ENCODE measurements around the gene VWA3B.
"Not testable (repeated sequence)": the region's sequence is repeated elsewhere in the genome, so short reads cannot be mapped to it uniquely, and the experiment has no call there.

VWA3B gene, protein sequence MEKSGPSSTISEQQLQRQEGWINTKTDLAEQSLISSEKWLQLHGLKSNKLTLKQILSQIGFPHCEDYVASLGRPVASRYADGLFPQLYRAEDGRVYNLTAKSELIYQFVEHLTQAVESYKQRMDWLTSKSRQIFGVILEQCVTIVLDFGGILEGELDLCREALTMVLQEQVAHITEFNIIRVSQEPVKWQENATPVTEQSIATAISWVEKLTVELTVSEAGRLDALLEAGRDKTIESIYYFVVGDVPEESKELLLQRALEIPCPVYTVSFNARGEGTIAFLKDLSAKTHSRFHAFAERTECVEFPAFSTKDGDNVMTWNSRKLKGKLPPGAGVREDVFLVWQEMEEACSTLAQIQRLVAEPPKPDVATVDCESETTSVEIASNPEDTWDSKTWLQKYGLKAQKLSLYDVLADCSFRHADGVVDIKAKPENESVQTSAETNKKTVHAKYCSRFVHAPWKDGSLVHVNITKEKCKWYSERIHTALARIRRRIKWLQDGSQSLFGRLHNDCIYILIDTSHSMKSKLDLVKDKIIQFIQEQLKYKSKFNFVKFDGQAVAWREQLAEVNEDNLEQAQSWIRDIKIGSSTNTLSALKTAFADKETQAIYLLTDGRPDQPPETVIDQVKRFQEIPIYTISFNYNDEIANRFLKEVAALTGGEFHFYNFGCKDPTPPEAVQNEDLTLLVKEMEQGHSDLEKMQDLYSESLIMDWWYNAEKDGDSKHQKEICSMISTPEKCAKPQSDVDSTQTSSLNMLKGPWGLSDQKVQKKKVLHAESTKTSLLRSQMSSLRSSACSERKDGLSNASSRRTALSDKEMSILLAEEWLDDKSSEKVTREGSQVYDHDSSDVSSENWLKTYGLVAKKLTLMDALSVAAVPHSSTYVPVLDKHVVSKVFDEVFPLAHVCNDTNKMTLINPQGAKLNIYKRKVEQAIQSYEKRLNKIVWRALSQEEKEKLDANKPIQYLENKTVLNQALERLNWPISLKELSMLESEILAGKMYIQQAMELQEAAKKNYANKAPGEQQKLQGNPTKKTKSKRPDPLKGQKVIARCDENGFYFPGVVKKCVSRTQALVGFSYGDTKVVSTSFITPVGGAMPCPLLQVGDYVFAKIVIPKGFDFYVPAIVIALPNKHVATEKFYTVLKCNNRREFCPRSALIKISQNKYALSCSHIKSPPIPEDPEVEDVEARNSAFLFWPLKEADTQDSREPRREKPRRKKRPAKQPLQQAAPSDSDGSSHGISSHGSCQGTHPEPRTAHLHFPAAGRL (N-terminal part only)

DNA sequence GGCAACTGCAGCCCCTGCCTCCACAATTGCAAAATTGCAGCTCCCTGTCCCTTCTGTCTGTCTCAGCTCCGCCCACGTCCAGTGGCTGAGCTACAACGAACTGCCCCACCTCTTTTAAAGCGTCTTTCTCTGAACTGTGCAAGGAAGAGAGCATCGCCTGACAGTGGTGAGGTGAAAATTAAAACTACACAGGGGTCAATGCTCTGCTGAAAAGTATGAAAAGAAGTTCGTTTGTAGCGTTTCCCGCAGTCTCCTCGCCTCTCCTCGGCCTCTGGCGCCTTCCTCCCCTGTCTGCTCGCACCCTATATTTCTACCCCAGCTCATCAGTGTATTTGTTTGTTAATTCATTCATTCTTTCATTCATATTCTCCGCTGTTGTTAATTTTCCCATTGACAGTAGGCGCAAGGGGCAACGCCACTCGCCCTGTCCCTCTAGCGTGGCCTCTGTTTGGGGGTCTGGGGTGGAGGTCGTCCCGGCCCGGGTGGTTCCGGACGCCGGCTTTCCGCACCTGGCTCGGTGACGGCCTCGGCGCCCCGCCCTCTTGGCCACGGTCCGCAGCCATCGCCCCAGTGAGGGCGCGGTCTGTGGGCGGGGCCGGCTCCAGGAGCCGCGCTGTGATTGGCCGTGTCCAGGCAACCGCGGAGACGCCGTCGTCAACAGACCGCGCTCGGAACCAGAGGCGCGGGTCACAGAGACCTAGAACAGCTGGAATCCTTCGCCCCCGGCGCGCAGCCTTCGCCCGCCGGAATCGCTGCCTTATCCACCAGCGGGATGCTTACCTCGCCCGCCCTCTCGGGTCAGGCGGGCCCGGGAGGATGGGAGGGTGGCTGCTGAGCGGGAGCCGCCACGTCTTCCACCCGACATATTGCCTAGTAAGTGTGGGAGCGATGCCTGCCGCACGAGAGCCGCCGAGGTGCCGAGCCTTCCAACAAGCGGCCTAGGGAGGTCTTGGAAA is at the start of gene VWA3B:
VWA3B (plus strand) TSS at position 677 of the 956 bp plus-strand sequence. CDS start 5,926 bp downstream, outside the sequence.
- no peak for DNase-seq

DNA sequence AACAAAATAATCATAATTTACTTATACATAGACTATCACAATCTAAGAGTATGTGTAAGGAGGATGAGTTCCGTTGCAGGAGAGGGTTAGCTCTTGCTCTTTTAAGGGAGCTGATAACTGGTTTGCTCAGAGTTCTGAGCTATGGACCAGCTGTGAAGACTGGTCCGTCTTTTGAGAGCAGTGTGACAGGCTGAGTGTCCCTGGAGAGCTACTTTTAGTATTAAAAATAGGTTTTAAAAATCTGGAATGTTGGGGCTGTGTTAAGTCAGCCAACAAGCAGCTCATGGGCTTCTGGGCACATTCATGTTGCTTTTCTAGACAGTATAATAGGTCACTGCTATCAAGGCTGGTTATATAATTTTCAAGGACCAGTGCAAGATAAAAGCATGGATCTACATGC is 49.8 kb upstream of the VWA3B start:
- no peak for DNase-seq

DNA sequence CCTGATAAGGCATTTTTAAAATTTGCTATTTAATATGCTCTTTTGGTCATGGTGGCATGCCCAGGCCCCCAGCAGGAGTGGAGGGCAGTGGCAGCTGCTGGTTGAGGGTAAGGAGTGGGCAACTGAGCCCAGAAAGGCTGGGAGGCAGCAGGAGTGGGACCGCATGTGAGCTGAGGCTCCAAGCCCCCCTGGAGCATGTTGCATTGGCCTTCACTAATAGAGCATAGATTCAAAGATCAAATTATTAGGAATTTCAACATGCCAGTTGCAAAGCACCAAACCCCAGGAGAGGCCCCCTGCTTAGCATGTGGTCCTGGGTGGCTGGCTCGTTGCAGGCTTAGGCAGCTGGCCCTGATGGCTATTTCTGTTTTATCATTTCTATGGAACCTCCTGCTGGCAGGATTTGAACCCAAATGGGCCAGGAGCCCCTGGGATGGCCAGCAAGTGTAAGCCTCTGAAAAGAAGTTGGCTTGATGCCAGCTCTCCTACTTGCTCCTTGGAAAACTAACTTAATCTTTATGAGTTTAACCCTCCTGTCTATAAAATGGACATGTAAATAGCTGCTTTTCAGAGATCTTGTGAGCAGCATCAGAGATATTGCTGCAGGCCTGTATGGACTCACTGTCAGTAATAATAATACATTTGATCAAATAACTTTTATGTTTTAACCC is 49.2 kb upstream of the VWA3B start:
- DNase-seq, result no peak

DNA sequence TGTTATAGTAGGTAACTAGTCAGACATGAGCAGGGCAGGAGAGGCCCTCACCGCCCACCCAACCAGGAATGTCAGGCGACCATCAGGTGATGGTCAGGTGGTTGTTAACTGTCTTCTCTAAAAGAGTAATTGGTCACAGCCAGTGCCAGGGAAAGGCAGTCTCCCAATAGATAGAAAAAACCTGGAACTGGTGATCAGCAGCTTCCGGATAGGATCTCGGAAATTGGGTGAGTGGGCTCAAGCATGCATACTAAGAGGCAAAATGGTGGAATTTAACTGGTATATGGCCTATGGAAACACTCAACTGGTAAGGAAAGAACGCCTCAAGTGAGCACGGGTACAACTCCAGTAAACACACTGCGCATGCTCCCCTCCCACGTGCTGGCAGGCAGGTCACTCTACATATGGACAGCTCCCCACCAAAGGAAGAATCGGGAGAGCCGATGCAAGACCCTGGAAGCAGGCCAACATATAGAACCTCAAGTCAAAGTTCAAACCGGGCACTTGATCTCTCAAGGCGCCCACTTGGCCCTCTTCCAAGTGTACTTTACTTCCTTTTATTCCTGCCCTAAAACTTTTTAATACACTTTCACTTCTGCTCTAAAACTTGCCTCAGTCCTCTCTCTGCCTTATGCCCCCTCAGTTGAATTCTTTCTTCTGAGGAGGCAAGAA is 47.7 kb upstream of the VWA3B start:
- DNase-seq, result no peak

DNA sequence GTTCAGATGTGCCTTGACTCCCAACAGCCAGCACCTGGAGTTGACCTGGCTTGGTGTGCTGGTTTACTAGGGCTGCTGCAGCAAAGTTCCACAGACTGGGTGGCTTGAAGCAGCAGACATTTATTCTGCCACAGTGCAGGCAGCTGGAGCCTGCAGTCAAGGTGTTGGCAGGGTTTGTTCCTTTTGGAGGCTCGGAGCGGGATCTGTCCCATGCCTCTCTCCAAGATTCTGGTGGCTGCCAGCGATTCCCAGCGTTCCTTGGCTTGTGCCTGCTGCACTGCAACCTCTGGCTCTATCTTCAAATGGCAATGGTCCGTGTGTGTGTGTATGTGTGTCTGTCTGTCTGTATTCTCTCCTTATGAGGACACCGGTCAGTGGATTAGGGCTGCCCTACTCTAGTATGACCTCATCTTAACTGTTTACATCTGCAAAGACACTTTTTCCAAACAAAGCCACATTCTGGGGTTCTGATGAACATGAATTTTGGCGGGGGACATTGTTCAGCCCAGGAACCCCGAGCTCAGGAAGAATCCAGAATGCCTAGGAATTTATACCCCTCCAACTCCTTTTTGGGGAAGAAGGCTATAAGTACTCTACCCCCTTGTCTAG is 46.5 kb upstream of the VWA3B start:
- DNase-seq, result no peak

DNA sequence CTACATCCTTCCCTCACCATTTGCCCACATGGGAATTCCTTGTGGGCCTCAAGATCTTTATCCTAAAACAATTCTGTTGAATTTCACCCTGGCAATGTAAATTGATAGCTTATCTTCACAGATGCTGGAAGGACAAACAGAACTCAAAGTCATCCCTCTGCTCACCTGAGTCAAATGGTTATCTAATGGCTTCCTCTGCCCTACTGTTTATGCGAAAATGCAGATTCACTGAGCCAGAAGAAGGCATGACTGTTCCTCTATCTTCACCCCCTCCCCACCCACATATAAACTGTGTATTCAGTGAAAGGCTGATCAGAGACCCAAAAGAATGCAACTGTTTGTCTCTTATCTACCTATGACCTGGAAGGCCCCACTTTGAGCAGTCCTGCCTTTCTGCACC is 43.9 kb upstream of the VWA3B start:
- DNase-seq, result no peak

DNA sequence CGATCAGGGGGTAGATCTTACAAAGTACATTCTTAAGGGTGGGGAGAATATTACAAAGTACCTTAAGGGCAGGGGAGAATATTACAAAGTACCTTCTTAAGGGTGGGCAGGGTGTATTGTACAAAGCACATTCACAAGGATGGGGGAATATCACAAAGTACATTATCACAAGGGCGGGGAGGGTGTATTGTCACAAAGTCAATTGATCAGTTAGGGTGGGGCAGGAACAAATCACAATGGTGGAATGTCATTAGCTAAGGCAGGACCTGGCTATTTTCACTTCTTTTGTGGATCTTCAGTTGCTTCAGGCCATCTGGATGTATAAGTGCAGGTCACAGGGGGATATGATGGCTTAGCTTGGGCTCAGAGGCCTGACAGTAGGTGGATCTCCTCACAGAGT is 42.2 kb upstream of the VWA3B start:
- DNase-seq, result not testable (repeated sequence)

DNA sequence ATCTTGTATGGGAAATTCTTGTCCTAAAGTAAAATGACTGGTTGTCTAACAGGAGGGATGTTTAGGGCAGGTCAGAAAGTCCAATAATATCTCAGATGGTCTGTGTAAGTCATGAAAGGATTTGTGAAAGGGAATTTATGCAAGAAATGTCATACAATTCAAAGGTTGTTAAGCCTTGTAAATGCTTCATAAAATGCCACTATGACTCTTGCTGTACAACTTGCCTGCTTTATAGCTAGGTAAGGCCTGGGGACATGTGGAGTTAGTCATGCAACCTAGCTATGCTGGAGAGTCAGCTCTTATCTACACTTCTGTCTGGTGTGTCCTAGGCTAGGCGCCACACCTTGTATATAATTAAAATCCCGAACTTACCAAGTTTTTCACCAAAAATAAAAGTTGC is 36.9 kb upstream of the VWA3B start:
- DNase-seq, result no peak

DNA sequence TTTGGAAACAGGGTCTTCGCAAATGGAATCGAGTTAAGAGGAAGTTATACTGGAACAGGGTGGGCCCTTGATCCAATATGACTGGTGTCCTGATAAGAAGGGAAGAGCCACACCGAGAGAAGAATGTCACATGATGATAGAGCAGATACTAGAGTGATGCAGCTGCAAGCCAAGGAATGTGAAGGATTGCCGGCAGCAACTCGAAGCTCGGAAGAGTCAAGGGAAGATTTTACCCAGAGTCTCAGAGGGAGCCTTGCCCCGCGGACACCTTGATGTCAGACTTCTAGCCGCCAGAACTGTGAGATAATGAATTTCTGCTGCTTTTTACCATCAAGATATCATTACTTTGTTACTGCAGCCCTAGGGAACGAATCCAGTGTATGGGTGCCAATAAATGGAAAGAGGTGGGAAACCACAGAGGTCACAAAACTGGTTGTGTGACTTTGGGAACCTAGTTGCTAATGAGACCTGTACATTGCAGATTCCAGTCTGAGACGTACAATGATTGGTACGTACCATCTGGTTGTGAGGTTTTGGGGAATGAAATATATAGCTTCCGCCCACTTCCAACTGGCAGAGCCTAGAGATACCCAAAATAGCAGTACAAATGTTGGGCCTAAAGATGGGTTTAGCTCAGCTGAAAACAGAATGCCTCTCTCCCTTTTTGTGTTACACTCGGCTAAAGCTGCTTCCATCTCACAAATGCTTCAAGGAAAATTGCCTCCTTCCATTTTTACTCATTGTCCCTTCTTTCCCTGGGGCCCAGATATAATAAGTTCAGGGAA is 28.6 kb upstream of the VWA3B start:
- DNase-seq, result no peak

DNA sequence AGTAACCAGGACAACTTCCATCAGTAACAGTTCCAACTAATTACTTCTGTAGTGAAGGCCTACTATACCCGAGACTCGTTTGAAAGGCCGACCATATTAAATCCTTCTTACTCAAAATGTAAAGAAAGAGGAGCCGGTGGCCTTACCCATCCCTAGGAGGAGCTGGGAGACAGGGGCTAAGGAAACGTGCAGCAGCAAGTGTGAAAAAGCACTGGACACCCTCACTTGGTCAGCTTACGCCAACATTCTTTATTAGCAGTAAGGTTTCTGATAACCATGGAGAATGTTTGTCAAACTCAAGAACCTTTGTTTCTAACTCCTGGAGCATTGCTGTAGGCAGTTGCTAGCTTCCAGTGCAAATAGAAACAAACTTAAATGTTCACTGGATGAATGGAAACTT is 26.7 kb upstream of the VWA3B start:
- DNase-seq, result no peak

DNA sequence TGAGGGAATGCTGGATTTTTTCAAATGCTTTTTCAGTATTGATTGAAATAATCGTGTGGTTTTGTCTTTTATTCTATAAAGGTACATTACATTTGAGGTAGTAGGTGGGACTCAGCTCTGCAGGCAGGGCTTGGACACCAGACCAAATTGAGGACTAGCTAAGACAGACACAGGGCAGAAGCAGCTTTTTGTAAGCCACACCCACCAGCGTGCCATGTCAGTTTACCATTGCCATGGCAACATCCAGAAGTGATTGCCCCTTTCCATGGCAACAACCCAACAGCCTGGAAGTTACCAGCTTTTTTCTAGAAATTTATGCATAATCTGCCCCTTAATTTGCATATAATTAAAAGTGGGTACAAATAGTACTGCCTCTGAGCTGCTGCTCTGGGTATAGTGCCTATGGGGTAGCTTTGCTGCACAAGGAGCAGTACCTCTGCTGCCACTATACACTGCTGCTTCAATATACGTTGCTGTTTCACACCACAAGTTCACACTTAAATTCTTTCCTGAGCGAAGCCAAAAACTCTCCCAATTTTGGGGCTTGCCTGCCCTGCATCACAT is 23.6 kb upstream of the VWA3B start:
- no peak for DNase-seq

DNA sequence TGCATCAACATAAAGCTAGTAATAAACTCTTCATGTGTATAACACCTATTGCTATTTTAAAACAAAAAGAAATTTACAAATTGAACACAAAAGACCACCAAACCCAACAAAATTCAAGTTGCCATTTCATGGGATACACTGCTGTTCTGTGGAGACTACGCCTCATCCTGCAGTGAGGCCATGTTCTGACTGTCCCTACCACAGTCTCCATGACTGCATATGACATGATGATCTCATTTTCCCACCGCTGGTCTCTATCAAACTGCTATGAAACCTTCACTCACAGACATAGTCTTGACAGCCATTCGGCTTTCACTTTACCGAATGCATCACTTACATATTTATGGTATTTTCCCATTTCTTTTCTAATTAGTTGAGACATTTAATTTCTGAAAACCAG is 21.2 kb upstream of the VWA3B start:
- DNase-seq, result no peak

DNA sequence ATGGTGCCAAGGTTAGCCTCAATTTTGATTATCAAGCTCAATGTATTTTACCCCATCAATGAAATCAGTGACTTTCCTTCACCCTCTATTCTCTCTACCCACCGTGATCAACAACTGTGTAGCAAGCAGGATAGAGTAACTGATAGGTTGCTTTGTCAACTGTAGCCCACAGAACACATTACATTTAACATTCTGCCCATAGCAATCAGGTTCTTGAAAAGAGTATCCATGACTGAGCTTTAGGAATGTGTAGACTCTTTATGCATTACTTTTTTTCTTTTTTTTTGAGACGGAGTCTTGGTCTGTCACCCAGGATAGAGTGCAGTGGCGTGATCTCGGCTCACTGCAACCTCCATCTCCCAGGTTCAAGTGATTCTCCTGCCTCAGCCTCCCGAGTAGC is 19.8 kb upstream of the VWA3B start:
- no peak for DNase-seq

DNA sequence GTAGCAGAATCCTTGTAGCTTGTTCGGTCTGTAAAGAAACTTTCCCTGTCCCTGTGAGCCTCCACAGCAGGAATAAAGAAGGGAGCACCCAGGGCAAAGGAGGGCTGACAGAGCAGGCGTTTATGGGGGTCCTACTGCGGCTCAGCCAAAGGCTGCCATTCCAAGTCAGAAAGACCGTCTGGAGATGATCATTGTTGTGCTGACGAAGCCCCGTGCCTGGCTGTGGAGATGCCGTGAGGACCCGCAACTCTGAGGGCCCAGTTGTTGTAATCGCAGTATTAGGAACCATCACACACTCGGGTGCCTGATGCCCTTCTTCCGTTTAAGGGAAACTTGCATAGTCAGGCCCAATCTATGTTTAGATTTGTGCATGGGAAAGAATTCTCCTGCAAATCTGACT is 16.9 kb upstream of the VWA3B start:
- no peak for DNase-seq

DNA sequence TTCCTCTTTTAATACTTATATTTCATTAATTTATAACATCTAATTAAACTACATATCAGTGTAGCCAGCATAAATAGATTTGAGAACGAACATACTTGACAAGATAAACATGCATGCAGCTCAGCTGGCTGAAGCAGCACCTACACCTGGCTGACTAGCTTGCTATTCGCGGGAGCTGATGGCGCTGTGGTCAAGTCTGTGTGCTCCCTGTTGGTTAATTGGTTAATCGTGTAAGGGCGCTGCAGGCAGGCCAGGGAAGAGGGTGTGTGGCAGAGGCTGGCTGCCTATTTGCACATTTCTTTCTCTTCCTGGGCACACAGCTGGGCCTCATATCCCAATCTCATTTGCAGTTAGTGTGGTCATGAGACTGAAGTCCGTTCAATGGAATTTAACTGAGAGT is 14.5 kb upstream of the VWA3B start:
- no peak for DNase-seq

DNA sequence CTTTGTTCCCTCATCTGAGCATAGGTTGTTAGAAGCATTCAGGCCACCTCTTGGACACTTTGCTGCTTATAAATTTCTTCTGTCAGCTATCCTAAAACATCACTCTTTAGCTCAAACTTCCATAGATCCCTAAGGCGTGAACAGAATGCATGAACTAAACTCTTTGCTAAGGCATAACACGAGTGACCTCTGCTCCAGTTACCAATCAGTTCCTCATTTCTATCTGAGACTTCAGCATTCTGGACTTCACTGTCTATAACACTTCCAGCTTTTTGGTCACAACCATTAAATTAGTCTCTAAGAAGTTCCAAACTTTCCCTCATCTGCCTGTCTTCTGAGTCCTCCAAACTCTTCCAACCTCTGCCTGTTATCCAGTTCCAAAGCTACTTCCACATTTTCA is 8.3 kb upstream of the VWA3B start:
- DNase-seq, result no peak

DNA sequence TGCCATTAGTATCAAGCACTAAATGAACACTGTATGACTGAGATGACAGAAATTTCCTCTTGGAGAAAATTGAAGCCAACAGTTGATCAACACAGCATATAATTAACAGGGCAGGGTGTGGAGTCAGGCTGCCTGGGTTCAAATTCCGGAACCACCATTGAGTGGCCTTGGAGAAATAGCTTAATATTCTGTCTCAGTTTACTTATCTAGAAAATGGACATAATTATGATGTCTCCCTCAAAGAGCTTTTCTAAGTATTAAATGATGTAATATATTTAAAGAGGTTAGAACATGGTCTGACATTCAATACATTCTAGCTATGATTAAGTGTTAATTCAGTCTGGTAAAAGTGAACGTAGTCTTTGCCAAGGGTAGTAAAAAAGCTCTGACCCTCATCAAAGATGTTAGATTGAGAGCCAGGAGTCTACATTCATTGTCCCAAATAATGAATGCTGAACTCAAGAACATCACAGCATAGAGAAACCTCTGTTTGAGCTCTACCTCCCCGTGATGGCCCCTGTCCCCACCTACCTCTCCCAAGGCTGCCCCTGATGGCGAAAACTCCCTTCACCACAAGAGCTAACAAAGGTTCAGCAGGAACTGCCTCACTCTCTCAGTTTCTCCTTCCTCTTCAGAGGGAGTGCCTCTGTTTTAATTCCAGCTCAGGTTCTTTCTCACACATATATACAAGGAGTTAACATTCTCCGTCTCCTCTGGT is 2.7 kb upstream of the VWA3B start:
- no peak for DNase-seq

DNA sequence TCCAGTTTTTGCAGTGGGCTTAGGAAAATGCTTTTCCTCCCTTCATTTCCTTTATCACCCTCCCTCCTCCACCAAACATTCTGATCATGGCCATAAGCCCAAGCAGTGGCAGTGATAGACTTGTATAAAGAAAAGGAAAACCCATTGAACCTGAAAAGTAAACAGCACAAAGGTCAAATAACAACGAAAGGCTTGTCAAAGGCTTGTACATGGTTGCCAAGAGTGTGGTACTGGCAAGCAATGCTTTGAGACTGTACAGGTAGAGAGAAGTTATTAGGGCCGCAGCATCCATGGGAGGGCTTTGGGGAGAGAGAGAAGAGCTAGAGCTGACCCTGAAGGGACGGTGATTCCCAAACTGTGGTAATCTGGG is 2.1 kb upstream of the VWA3B start:
- DNase-seq, result no peak

DNA sequence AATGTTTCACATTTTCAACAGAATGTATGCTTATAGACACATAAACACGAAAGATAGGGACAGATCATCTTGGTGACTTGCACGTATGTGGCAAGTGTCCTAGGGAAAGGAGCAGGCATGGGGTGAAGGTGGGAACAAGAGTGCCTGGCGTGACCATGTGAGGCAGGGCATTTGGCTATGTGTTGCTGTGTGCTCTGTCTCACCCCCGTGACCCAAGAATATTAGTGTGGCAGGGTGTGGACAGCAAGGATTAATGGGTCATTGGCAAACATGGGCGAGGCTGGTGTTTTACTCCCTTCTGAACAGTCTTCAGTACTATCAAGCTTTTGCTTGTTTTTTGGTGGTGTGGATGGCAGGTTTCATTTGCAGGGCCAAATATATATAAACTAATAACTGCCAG is 1.3 kb upstream of the VWA3B start:
- no peak for DNase-seq

All from SW 1271 (cell line).